GM23338 (cell line): ENCODE measurements around the gene KDM1A.

Experiments used
- CREB1 ChIP-seq: fragments of 250-450 bp; sonication (Bioruptor Pico); IDR thresholded peaks from 2 replicates; pipeline ENCODE4 v1.5.0; 2020; ENCODE audit warnings: low read depth, mild to moderate bottlenecking, moderate library complexity
- CTCF ChIP-seq, 2 experiments: fragments of 200-600 bp in 1 of 2; sonication (generic) in 1 of 2; conservative IDR thresholded peaks; 2 replicates each; pipeline versions ENCODE4 v1.5.1 to v1.6.1; 2016 to 2017; ENCODE audit warnings: antibody characterized with exemption in 2 of 2, low read depth in 2 of 2, mild to moderate bottlenecking in 2 of 2, moderate library complexity in 1 of 2
- ETS1 ChIP-seq: IDR thresholded peaks from 2 replicates; pipeline ENCODE4 v1.6.1; 2016; ENCODE audit warnings: antibody characterized with exemption
- EZH2 ChIP-seq: fragments of 200-600 bp; sonication (generic); IDR thresholded peaks from one replicate; pipeline ENCODE4 v1.8.0; 2017; ENCODE audit warnings: antibody characterized with exemption, mild to moderate bottlenecking, low read depth; ENCODE audit not compliant: unreplicated experiment
- EZH2phosphoT487 ChIP-seq: fragments of 200-600 bp; sonication (generic); IDR thresholded peaks from one replicate; pipeline ENCODE4 v1.8.1; 2018; ENCODE audit warnings: antibody characterized with exemption; ENCODE audit not compliant: unreplicated experiment
- JUNB ChIP-seq: IDR thresholded peaks from one replicate; pipeline ENCODE4 v1.6.1; 2016; ENCODE audit warnings: antibody characterized with exemption; ENCODE audit not compliant: unreplicated experiment
- POLR2AphosphoS5 ChIP-seq: IDR thresholded peaks from 2 replicates; pipeline ENCODE4 v1.6.1; 2016; ENCODE audit warnings: antibody characterized with exemption, low read depth
- REST ChIP-seq: IDR thresholded peaks from one replicate; pipeline ENCODE4 v1.6.1; 2018; ENCODE audit warnings: antibody characterized with exemption; ENCODE audit not compliant: unreplicated experiment
- ZNF114 ChIP-seq: fragments of 250-450 bp; sonication (Bioruptor Pico); IDR thresholded peaks from 2 replicates; pipeline ENCODE4 v1.5.0; 2020; ENCODE audit warnings: mild to moderate bottlenecking, moderate library complexity

- TF ChIP-seq EZH2 (no peak), REST (no peak), POLR2AphosphoS5 (no peak), EZH2phosphoT487 (no peak), CREB1 (CRISPR knock-in tag) (no peak), CTCF (conservative IDR thresholded peaks at IDR 0.05; ENCODE audit: low read depth in 2 of 2) (no peak), JUNB (no peak), ETS1 (no peak), ZNF114 (CRISPR knock-in tag) (no peak)
Observed at GRCh38 chr1:23026568-23026967, 7.3 kb downstream of the KDM1A start.
